HUDEP-2 (cell line): ENCODE results near the gene RNF207.
A peak's percentile ranks its signal among the peaks of the same experiment; 100 is the strongest.

ENCODE experiments used
- DNase-seq, 76 experiments: peaks; one replicate each; lab custom pipeline; 2025; ENCODE audit not compliant: unreplicated experiment in 76 of 76; lab: John Stamatoyannopoulos, UW

Gene RNF207

DNA sequence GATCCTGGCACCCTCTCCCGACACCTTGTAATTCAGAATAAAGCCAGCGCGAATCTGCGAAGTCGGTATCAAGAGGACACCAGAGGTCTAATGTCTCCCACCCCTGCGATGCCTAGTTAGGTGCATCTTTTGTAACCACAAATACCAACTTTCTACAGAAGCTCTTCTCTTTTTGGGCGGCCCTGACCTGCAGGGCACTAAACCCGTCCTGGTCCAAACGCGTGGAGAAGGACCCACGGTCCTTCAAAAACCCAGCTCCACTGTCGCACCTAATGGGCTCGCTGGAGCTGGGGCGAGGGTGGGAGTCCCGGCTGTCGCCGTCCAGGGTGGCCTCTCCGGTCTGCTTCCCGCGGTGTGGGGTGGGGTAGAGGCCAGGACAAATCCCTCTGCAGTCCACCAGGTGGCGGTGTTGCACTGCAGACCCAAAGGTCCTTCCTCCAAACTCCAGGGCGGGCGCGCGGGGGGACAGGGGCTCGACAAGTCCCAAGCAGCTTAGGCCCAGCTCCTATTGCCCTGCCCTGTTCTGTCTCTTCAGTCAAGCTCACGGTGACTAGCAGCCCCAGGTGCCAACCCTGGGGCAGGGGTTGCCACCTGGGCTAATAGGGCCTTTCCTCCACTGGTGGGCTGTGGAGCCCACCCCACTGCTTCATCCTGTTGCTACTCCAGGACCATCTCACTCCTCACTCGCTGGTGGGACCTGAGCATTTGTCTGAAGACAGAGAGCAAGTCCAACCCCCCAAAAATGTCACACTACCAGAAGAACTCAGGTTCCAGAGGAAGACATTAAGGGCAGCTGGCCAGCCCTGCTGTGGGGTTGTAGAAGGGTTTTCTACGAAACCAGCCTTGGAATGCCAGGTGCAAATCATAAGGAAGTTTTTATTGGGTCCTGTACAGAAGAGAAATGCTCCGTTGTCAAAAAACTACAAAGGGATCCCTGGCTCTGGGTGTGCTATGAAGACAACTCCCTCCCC, 40.9 kb downstream of the RNF207 start:
- DNase-seq, result peak in 64 of 76 experiments; percentile 12 to 80 (median 59)

DNA sequence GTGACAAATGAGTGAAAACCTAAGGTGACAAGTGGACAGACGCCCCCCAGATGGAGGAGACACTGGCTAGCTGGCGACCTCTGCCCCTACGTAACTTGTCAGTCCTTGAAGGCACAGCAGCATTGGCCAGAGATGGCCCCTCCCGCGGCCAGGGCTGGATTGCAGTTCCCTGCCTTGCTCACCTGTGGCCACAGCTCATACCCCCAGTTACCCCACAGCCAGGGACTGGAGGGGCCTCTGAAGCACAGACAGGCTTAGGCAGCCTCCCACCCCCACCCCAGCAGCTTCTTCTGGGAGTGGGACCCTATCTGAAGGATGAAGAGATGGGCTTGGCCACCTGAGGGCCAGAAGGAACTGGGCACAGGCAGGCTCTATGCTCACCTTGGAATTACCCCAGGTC, 41.7 kb downstream of the RNF207 start:
- no peak for DNase-seq

DNA sequence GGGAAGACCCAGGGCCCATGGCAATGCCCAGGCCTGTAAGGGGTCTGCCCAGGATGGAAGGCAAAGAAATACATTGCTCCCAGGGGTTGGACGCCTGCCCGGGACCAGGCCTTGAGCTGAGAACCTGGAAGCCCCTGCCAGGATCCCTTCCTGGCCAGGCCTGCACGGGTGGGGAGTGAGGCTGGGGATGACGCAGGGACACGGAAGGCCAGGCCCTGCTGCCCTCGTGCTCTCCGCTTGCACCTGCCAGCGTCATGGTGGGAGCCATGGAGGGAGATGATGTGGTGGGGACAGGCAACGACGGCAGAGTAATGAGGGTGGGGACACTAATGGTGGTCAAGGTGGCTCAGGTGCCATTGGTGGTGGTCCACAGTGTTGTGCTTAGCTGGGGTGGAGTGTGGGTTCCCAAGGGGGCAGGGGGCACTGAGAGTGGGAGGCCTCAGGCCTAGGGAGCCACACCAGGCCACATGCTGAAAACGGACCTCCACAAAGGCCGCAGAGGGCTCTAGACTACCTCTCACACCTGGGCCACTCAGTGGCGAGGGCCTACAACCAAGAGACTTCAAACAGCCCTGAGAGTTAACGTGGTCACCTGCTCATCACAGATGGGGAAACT, 42.4 kb downstream of the RNF207 start:
- DNase-seq, result no peak

DNA sequence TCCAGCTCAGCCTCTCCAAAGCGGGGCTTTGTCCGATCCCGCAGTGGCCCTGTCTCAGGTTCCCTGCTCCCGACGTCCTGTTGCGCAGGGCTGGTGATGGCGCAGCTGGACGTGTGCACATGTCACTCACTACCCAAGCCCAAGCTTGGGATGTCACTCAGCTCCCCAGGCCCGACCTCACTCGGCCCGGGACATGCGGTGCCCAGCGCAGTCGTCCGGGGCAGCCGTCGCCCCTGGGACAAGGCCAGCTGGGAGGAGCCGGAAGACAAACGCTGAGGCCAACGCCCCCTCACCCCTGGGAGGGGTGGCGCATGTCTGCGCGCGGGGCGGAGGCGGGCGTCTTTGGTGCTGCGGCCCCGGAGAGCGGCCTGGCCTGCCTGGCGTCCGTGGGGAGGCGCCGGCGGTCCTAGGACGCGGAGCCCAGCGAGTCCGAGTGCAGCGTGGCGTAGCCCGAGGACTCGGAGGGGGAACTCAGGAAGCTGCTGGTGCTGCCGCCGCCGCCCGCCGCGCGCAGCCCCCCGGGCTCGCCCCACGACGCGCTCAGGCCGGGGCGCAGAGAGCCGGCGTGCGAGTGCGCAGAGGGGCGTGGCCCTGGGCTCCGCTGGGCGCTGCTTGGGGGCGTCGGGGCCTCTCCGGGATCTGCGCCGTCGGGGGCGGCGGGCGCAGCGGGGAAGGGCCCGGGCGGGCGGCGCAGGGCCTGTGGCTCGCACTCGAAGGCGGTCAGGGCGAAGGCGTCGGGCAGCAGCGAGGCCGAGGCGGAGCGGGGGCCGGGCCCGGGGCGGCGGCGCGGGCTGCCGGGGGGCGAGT, 43.2 kb downstream of the RNF207 start:
- DNase-seq, result peak in 42 of 76 experiments; percentile 9 to 67 (median 35)

DNA sequence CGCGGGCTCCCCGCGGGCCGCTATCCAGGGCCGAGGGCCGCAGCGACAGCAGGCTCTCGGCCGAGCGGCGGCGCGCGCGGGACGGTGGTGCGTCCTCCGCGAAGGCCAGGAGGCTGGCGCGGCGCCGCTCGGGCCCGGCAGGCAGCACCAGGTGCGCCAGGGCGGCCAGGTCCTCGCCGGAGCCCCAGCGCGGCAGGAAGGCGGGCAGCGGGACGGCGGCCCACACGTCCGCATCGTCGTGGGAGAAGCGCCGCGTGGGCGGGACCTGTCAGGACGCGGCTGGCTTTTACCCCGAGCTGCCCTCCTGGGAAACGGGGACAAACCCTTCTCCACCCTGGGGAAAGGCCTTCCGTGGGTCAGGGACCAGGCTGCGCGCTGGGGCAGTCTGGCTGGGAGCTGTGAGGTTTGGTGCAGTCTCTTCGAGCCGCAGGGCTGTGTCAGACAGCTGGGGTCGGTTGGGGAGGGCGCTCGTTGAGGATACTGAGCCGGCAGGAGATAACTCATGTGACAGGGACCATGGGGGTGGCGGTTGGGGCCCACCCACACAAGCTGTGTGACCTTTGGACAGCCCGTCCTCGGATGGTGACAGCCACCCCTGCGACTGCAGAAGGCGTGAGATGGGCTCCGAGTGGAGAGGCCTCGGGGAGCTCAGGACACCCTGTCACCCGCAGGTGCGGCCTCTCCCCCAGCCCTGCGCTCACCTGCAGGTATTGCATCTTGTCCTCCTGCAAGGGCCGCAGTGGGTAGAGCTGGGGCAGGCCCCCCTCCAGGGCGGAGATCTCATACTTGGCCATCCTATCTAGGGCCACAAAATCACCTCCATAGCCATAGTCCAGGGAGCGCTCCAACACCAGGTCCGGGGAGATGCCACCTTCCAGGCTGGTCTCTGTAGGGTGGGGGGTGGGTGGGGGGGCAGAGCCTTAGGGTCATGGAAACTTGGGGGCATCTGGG, 44.1 kb downstream of the RNF207 start:
- DNase-seq, result peak in 11 of 76 experiments; percentile 9 to 36 (median 21)

DNA sequence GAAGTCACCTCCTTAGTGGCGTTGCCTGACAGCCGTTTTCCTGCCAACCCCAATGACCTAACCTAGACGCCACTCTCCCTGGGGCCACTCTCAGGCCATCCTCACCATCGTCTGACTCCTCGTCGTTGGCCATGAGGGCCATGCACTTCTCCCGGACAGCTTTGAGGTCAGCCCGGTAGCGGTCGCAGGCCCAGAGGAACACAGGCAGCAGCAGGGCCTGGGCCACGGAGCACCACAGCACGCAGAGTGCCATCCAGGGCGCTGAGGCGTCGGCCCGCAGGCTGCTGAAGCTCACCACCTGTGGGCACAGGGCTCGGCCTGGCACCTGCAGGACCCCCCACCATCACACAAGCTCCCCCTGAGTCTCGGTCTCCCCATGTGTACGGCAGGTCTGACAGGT, 45.3 kb downstream of the RNF207 start:
- DNase-seq, result no peak

DNA sequence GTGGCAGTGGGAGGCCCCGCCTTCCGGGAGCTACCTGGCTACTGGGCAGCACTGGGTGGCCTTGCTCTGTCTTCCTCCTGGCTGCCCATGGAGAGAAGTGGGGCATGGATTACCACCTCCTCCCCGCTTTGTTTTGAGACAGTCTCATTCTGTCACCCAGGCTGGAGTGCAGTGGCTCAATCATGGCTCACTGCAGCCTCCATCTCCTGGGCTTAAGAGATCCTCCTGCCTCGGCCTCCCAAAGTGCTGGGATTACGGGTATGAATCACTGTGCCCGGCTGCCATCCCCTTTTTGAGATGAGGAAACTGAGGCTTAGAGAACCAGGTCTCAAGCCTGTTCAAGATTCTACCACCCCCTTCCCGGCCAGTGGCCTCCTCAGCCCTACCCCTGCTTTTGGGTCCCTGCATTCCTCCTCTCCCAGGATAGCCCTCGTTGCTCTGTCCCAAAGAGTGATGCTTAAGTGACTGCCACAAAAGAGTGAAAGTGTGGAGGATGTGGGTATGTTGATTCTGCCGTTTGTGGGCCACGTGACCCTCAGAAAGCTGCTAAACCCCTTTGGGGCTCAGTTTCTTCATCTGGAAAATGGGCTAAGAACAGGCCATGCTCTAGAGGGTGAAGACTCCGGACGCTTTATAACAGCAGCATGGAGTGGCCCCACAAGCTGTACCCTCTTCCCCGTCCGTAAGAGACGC, 45.9 kb downstream of the RNF207 start:
- DNase-seq, result no peak

DNA sequence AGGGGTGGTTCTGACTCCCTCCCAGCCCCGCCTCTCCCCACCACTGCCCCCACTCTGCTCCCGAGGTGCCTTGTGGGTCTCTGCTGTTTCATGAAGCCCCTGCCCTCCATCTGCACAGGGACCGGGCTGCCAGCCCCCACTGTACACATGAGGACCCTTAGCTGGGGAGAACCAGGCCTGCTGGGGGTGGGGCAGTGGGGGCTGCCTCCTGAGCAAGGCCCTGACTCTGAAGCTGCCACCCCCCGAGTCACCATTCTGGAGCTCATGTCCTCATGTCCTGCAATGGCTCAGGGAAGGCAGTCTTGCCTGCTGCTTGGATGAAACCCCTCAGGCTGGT, 46.4 kb downstream of the RNF207 start:
- no peak for DNase-seq

DNA sequence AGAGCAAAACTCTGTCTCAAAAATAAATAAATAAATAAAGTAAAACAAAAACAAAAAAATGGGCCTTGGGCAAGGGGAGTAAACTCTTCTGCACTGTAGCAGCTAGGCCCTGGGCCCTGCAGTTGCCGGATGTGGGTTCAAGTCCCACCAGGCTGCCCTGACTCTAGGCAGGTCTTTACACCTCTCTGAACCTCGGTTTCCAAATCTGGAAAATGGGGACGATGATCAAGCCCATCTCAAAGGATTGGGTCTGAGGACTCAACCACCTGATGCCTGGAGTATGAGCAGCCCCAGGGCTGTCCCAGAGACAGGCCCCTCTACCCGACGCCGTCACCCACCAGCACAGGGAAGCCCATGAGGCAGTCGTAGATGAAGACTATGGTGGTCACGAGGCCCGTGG, 47.5 kb downstream of the RNF207 start:
- DNase-seq, result no peak

DNA sequence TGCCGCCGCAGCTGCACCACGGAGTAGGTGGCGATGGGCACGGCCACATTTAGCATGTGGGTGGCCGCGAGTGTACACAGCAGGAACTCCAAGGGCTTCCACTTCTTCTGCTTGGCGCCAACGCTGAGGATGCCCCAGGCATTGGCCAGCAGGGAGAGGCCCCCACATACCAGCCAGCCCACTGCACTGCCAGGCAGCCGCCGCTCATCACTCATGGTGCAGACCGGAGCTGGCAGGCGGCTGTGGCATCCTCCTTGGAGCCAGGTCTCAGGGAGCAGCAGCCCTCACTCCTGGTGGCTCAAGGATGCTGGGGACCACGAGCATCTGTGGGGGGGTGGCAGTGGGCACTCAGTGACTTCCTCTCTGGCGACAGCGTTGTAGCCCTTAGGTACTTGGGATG, 48.8 kb downstream of the RNF207 start:
- no peak for DNase-seq

DNA sequence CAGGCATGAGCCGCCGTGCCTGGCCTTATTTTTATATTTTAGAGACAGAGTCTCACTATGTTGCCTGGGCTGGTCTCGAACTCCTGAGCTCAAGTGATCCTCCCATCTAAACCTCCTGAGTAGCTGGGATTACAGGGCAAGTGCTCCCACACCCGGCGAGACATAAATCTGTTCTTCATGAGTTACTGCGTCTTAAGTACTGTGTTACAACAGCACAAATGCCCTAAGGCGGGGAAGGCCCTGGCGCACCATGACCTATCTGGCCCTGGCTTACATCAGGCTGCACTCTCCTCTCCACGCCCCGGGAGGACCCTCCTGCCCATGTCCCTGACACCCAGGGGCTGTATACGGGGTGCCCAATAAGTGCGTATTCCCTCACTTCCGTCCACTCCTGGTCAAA, 50.7 kb downstream of the RNF207 start:
- DNase-seq, result no peak

DNA sequence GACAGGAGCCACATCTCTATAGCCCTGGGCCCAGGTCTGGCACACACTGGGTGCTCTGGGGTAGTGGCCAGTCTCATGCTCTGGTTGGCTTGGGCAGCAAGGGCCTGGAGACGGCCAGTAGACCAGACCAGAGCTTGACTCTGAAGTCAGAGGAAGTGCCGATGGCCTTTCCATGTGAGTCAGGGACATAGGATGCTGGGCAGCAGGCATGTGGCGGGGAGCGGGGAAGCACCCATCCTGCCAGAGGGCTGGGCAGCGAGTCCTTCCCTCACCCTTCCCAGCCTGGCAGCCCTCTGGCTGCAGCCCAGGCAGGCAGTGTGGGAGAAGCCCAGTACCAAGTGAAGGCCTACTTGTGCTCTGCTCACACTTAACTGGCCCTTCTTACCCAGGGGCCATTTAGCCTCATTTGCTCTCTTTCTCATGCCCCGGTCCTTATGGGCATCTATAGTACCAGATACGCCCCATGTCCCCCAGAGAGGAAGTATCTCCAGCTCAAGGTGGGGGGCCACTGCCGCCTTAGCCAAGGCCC, 51.7 kb downstream of the RNF207 start:
- DNase-seq, result no peak

DNA sequence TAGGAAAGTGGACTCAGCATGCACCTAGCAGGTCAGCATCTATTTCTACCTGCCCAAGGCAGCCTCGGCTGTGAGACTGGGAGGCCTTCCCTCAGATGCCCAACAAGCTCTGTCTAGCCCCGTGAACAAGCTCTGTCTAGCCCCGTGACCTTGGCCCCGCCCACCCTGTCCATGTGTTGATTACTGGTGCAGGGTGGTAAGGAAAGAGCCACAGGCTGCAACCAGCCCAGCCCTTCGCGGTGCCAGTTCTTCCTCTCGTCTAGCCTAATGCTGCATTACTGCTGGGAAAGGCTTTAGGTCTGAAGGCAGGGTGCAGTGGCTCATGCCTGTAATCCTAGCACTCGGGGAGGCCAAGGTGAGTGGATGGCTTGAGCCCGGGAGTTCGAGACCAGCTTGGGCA, 52.8 kb downstream of the RNF207 start:
- DNase-seq, result peak in 52 of 76 experiments; percentile 7 to 75 (median 41)

DNA sequence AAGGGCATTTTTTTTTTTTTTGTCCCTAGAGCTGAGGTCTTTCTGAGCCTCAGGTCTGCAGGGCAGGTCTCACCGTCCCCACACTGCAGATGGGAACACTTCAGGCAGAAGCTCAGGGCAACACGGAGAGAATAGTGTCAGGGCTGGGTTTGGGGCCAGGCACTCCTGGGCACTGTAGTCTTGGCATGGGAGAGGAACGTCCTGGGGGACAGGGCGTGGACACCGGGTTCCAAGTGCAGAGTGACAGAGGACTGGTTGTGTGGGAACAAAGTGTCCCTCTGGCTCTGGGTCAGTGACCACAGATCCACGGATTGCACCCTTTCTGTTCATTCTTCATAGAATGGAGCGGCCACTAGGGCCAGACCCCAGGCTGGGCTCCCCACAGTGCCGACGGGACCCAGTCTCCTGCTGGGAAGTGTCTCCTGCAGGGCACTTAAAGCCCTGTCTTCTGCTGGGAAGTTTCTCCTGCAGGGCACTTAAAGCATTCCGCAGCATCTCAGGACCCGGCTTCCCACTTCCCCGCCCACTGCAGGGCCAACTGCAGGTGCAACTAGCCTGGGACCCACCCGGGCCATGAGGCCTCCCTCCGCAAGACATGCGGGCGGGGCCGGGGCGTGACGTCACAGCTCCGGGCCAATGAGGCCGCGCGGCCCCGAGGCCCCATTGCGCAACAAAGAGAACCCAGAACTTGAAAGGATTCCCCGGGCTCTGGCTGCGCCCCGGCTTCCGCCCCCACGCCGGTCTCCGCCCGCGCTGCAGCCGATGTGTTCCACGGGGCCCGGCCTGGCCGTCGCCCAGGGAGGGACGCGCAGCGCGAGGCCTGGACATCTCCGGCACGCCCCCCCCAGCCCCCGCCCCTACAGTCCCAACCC, 53.8 kb downstream of the RNF207 start:
- peak in 62 of 76 experiments; percentile 9 to 77 (median 46) for DNase-seq

DNA sequence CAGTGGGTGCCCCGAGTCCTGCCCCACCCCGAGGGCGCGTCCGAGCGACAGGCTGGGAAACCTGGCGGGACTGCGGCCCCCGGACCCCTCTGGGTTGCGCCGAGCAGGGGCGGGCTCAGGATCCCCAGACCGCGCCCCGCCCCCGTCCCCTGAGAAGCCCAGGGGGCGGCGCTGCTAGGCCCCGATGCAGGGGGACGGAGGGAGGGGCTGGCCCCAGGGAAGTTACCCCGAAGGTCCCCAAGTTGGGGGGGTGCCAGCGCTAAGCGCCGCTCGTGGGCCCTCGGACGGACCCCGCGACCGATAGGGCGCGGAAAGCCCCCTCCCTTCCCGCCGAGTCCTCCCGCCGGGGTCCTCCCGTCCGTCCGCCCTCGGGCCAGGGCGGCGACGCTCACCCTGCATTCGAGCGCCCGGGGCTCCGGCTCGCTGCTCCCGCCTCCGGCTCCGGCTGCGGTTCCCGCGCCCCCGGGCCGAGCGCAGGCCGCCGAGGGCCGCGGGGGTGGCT, 54.6 kb downstream of the RNF207 start:
- peak in 1 of 76 experiments; percentile 43 for DNase-seq

DNA sequence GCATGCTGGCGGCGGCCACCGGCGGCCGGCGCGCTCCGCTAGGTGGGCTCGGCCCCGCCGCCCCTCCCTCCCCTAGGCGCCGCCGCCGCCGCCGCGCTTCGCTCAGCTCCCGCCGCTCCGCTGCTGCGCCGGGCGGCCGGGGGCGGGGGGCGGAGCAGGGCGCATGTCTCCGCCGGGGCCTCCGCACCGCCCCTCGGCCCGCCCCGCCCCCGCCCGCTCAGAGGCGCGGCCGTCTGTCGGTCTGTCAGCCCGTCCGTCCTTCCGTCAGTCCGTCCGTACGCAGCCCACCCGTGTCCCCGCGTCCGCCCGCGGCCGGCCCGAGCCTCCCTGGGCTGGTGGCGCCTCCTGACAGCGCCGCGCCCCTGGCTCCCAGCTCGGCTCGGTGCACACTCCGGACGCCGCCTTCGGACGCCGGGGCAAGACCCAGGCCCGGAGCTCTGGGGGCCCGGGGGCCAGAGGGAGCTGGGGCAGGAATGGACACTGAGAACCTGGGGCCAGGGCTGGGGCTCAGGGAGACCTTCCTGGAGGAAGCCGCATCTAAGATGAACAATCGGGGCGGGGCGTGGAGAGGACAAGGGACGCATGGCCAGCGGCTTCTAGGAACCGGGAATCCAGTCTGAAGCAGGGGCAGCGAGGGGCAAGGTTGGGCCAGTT, 55.2 kb downstream of the RNF207 start, which contains the start of gene GPR153:
Gene GPR153 (minus strand): TSS at position 138 of the 654 bp plus-strand sequence. CDS start 6,193 bp downstream, outside the sequence.
- peak in 33 of 76 experiments; percentile 8 to 60 (median 30) for DNase-seq

DNA sequence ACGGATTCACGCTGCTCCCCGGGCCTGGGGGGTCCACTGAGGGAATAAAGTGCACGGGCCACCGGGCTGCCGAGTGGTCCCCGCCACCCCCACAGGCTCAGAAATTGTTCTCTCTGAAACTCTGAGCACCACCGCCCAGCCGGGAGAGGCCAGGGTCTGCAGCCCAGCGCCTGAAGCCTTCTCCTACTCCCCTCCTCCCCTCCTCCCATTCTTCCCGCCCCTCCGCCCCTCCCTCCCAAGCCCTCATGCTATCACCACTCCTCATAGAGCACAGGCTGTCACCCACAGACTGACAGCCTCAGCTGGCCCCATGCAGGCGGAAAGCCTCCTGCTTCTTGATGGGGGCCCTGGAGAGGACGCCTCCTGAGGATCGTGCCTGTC, 55.7 kb downstream of the RNF207 start:
- DNase-seq, result no peak
